GM12878 (cell line): ENCODE results near the gene AMDHD2.

ENCODE experiments used
- CHD2 ChIP-seq: IDR thresholded peaks from 2 replicates; pipeline ENCODE4 v1.6.1; 2011; ENCODE audit warnings: low read depth, low read length, improper control_type of control experiment, borderline replicate concordance
- CTCF ChIP-seq, 3 experiments: IDR thresholded peaks in 2 of 3; conservative IDR thresholded peaks in 1 of 3; 2 replicates each; pipeline ENCODE4 v1.5.1; 2011; ENCODE audit warnings: low read depth in 3 of 3, low read length in 3 of 3, mild to moderate bottlenecking in 3 of 3, control low read depth in 2 of 3, moderate library complexity in 2 of 3, inconsistent platforms in 1 of 3, mixed read lengths in 1 of 3; ENCODE audit not compliant: control insufficient read depth in 2 of 3, insufficient read depth in 1 of 3; ENCODE audit errors: extremely low read depth in 1 of 3
- IKZF1 ChIP-seq: fragments of 450-650 bp; conservative IDR thresholded peaks from 2 replicates; pipeline ENCODE4 v1.6.1; 2017; ENCODE audit warnings: antibody characterized with exemption, mild to moderate bottlenecking
- JUND ChIP-seq: IDR thresholded peaks from 2 replicates; pipeline ENCODE4 v1.6.1; 2012; ENCODE audit warnings: low read depth, mild to moderate bottlenecking, low read length, improper control_type of control experiment, moderate library complexity
- MAX ChIP-seq: IDR thresholded peaks from 2 replicates; pipeline ENCODE4 v1.6.1; 2012; ENCODE audit warnings: low read depth, low read length, improper control_type of control experiment
- MTA3 ChIP-seq: IDR thresholded peaks from 2 replicates; pipeline ENCODE4 v1.6.1; 2012; ENCODE audit warnings: low read length, inconsistent platforms, borderline replicate concordance
- POLR2A ChIP-seq: IDR thresholded peaks from 2 replicates; pipeline ENCODE4 v1.6.1; 2011; ENCODE audit warnings: low read depth, mild to moderate bottlenecking, low read length
- POLR2AphosphoS2 ChIP-seq: IDR thresholded peaks from 2 replicates; pipeline ENCODE4 v1.6.1; 2011; ENCODE audit warnings: low read depth, mild to moderate bottlenecking, low read length, improper control_type of control experiment, moderate library complexity
- PRDM15 ChIP-seq: fragments of 450-650 bp; formaldehyde crosslinking; IDR thresholded peaks from 2 replicates; pipeline ENCODE4 v1.4.0; 2020; ENCODE audit warnings: mild to moderate bottlenecking, moderate library complexity
- RAD21 ChIP-seq: IDR thresholded peaks from 2 replicates; pipeline ENCODE4 v1.6.1; 2011; ENCODE audit warnings: mild to moderate bottlenecking, low read depth, low read length, moderate library complexity; ENCODE audit not compliant: insufficient read depth
- SMC3 ChIP-seq: IDR thresholded peaks from 2 replicates; pipeline ENCODE4 v1.6.1; 2011; ENCODE audit warnings: low read length, improper control_type of control experiment, borderline replicate concordance
- USF2 ChIP-seq: IDR thresholded peaks from 2 replicates; pipeline ENCODE4 v1.6.1; 2011; ENCODE audit warnings: low read depth, low read length, improper control_type of control experiment, borderline replicate concordance
- ZNF384 ChIP-seq: IDR thresholded peaks from 2 replicates; pipeline ENCODE4 v1.6.1; 2012; ENCODE audit warnings: low read depth, mild to moderate bottlenecking, low read length, improper control_type of control experiment, borderline replicate concordance

GRCh38 chr16:2476741-2477140 lies 43.4 kb upstream of the AMDHD2 start:
- TF ChIP-seq MAX = no peak
- no peak for TF ChIP-seq JUND
- TF ChIP-seq CHD2 = no peak
- no peak for TF ChIP-seq CTCF (IDR thresholded peaks at IDR 0.05 in 2 of 3, conservative IDR thresholded peaks at IDR 0.05 in 1 of 3; ENCODE audit: control insufficient read depth in 2 of 3, extremely low read depth in 1 of 3, insufficient read depth in 1 of 3, low read depth in 3 of 3, low read length in 3 of 3)
- no peak for TF ChIP-seq POLR2AphosphoS2
- no peak for TF ChIP-seq ZNF384
- TF ChIP-seq RAD21 = no peak
- no peak for TF ChIP-seq SMC3
- TF ChIP-seq MTA3 = no peak
- no peak for TF ChIP-seq USF2
- no peak for TF ChIP-seq PRDM15
- TF ChIP-seq IKZF1 = no peak
- no peak for TF ChIP-seq POLR2A
